ENCODE data around the gene NCOA3. TPM values are rescaled to one million over a fixed set of nuclear protein-coding genes. Genes with fewer than 3 reads are reported as not detected.
"Not testable (repeated sequence)": the region's sequence is repeated elsewhere in the genome, so short reads cannot be mapped to it uniquely, and the experiment has no call there.

Gene NCOA3
- total RNA-seq, 1 donor from 2014 or later: 37.3 TPM

GRCh38 chr20:47455133-47456040, 46.3 kb upstream of the NCOA3 start:
- DNase-seq (ENCODE audit: extremely low spot score, unreplicated experiment): no peak
- Mint-ChIP-seq H3K9me3 (no peaks in the 10 kb centered on the region), H3K27me3 (no peaks in the 10 kb centered on the region), H3K4me3 (peak overlapping the region; percentile 73), H3K27ac (peak overlapping the region; percentile 96), H3K4me1 (ENCODE audit: unreplicated experiment) (peaks cover 7% of the 10 kb centered on the region), H3K36me3 (no peaks in the 10 kb centered on the region)
- TF ChIP-seq CTCF (conservative IDR thresholded peaks at IDR 0.05): no peak

- H3K9me3 Mint-ChIP-seq: no peaks in the 10 kb centered on the region
- H3K4me1 Mint-ChIP-seq (ENCODE audit: unreplicated experiment): peaks cover 7% of the 10 kb centered on the region
- H3K27me3 Mint-ChIP-seq: no peaks in the 10 kb centered on the region
- H3K27ac Mint-ChIP-seq: no peak overlapping the region
- TF ChIP-seq CTCF (conservative IDR thresholded peaks at IDR 0.05): no peak
- DNase-seq (ENCODE audit: extremely low spot score, unreplicated experiment): no peak
- no peak overlapping the region for H3K4me3 Mint-ChIP-seq
- no peaks in the 10 kb centered on the region for H3K36me3 Mint-ChIP-seq
These were observed 45.6 kb upstream of the NCOA3 start for GRCh38 chr20:47456041-47456537.

GRCh38 chr20:47456952-47457724, 44.5 kb upstream of the NCOA3 start:
- Mint-ChIP-seq H3K36me3 (no peaks in the 10 kb centered on the region), H3K9me3 (no peaks in the 10 kb centered on the region), H3K27ac (no peak overlapping the region), H3K4me3 (no peak overlapping the region), H3K27me3 (no peaks in the 10 kb centered on the region), H3K4me1 (ENCODE audit: unreplicated experiment) (peaks cover 7% of the 10 kb centered on the region)
- DNase-seq (ENCODE audit: extremely low spot score, unreplicated experiment): no peak
- no peak for TF ChIP-seq CTCF (conservative IDR thresholded peaks at IDR 0.05)

GRCh38 chr20:47458280-47459050, 43.2 kb upstream of the NCOA3 start:
- H3K36me3 Mint-ChIP-seq; H3K27ac Mint-ChIP-seq; DNase-seq (ENCODE audit: extremely low spot score, unreplicated experiment); H3K27me3 Mint-ChIP-seq; H3K9me3 Mint-ChIP-seq; H3K4me1 Mint-ChIP-seq (ENCODE audit: unreplicated experiment); H3K4me3 Mint-ChIP-seq: not testable (repeated sequence)

- TF ChIP-seq CTCF (conservative IDR thresholded peaks at IDR 0.05): no peak
- no peaks in the 10 kb centered on the region for H3K36me3 Mint-ChIP-seq
- no peak overlapping the region for H3K4me3 Mint-ChIP-seq
- no peak for DNase-seq (ENCODE audit: extremely low spot score, unreplicated experiment)
- no peaks in the 10 kb centered on the region for H3K27me3 Mint-ChIP-seq
- H3K4me1 Mint-ChIP-seq (ENCODE audit: unreplicated experiment): peaks cover 12% of the 10 kb centered on the region
- no peak overlapping the region for H3K27ac Mint-ChIP-seq
- H3K9me3 Mint-ChIP-seq: no peaks in the 10 kb centered on the region
These were observed 42.2 kb upstream of the NCOA3 start for GRCh38 chr20:47459344-47460073.

GRCh38 chr20:47460761-47461112, 41.0 kb upstream of the NCOA3 start:
- not testable (repeated sequence) for H3K36me3 Mint-ChIP-seq; H3K27me3 Mint-ChIP-seq; DNase-seq (ENCODE audit: extremely low spot score, unreplicated experiment); H3K9me3 Mint-ChIP-seq; H3K4me3 Mint-ChIP-seq; H3K27ac Mint-ChIP-seq
- H3K4me1 Mint-ChIP-seq (ENCODE audit: unreplicated experiment): peaks cover 10% of the 10 kb centered on the region

All from type B pancreatic cell (in vitro differentiated cells).